Hepatic stellate cell (primary cell): ENCODE measurements around the gene CD9.

ENCODE experiments used
- DNase-seq: peaks from one replicate; pipeline ENCODE4 v3.0.0; 2011; ENCODE audit warnings: low spot score

The CD9 gene

DNA sequence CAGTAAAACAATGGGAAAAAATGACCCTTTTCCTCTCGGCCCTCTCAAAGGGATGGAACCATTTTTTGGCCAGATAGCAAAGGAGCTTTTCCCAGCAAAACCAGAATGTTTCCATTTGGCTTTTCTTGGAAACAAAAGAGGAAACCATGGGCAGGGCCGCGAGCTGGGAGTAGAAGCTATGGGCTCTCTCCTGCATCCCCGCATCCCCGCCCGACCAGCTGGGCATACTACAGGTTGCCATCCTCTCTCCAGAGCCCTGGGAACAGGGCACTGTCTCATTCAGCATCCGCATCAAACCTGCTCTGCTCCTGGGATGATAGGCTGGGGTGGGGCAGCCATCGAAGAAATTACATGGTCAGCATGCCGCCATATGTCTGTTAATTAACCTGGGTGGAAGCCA lies 20.9 kb downstream of the CD9 start:
- DNase-seq = no peak

DNA sequence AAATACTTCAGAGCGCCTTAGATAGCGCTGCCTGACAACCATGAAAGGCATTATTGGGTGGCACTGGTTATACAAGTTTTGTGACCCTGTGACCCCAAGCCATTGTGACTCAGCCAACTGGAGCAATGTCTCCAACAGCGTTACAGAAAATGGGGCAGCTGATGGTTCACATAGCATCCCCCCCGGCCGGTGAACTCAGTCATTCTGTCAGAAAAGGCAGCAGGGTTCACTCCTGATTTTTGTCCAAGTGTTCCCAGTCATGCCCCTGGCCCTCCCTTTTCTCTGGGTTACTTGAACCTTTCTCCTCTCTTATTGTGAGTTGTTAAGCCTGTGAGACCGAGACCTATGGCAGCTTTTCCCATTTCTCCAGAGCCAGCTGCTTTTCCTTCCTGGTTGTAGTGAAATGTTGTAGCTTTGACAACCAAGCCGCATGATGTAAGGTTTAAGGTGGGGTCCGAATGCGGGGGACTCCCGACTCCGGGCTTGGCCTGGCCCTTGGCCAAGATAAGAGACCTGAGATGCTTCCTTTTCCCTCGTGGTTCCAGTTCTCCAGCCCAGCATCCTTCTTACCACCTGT lies 22.0 kb downstream of the CD9 start:
- DNase-seq = no peak

DNA sequence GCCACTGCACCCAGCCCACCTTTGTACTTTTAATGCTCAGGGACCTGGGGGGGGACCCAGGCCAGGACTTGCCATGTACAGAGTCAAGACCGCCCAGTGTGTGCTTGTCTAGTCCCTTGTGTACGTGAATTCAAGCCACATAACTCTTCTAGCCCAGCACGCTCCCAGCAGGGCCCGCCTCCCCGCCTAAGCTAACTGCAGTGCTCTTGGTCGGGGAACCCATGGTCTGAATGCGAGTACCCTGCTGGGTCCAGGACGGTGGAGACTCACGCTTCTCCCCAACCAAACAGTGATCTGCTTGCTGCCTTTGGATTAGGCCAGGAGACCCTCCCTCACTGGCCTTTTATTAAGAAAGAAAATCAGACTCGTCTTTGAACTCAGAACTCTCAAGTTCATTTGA lies 23.3 kb downstream of the CD9 start:
- DNase-seq = no peak

DNA sequence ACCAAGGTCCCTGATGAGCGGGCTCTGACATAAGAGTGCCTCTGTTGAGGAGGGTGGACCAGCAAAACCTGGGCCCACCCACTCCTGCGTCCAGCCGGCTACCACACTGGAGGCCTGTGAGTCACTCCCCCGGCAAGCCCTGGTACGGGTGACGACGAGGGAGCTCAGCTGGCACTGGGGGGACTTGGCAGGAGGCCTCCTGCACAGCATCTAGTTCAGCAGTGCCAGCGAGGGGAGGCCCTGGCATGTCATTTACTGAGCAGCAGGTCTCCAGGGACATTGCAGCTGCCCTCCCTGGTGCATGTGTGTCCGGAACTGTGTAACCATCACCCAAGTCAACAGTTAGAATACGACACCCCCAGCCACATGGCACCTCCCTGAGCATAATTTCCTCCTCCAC lies 24.4 kb downstream of the CD9 start:
- no peak for DNase-seq

DNA sequence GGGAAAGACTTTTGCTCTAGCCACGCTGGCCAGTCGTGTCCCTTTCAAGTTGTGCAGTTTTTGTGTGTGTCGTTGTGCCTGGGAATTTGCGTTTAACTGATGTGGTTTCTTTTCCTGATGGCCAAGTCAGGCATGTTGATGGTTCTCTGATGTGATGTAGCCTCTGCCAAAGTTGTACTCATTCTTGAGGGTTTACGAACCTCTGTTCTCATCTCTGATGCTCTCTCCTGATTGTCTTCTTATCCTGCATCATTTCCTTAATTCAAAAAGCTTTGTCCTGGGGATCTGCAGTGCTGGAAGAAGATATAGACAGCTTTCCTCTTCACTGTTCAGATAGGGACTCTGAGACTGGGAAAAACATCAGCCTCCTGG lies 25.4 kb downstream of the CD9 start:
- no peak for DNase-seq

DNA sequence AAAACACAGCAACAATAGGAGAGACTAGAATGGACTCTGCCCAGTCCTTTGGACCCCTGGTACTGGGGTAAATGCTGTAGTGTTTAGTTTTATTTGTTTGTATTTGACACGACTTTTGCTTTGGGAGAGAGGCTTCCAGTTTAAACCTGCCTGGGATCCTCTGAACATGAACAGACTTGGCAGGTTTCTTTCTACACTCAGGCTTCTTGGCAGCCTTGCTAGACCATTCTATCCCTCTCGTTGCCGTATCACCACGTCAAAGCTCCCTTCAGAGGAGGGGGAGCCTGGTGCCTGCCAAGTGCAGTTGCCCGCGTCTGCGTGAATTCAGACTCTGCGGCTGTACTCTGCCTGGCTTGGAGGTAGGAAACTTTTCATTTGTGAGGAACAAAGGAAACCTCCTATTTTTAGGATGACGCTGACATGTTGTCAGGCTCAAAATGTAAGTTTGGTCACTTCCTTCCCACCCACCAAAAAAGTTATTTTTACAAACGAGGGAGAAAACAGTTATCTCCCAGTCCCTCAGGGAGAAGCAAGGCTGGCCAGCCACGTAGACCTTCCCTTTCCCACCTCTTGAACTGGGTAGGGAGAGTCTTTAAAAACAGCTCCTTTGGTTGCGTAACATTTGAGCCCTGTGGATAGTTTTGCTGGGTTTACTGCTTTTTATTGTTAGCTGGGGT lies 25.9 kb downstream of the CD9 start:
- DNase-seq = peak; percentile 63

DNA sequence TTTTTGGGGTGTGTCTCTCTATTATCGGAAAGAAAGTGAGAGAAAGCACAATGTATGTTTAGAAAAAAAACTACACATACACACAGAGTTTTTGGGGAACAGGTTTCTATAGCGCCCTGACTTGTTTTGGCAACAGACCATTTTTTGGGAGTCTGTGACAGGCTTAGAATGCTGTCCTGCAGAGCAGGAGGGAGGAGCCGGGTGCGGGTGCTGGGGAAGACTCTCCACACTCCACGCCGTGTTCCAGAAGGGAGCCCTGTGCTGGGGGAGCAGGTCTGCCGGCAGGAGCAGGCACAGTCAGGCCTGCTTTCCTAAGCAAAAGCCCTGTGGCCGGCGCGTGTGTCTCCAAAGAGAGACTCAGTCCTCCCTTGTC lies 26.5 kb downstream of the CD9 start:
- peak; percentile 76 for DNase-seq

DNA sequence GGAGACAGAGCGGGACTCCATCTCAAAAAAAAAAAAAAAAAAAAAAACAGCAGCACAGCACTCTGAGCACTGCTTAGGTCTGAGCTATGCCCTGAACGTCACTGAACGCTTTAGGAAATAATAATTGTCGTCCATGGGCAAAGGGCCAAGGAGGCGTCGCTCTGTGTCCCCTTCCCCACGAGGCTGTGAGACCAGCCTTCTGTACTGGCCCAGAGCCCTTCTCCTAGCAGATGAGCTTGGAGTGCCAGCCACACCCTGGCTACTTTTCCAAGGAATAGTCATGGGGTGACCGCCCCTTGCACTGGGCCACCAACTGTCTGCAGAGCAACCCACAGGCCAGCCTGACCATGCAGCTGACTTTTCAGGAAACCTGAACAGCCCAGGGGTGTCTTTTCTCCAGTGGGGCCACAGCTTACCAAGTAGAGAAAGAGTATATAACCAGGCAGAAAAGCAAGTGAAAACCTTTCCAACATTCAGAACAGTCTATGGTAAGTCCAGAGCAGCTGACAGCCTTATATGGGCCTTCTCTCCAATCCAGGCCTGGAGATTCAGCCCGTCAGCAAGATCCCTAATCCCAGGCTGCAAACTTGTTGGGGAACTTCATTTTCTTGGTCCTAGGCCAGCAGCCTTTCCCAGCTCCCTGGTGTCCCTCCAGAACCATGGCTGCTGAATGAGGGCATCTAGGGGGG lies 28.5 kb downstream of the CD9 start:
- no peak for DNase-seq

DNA sequence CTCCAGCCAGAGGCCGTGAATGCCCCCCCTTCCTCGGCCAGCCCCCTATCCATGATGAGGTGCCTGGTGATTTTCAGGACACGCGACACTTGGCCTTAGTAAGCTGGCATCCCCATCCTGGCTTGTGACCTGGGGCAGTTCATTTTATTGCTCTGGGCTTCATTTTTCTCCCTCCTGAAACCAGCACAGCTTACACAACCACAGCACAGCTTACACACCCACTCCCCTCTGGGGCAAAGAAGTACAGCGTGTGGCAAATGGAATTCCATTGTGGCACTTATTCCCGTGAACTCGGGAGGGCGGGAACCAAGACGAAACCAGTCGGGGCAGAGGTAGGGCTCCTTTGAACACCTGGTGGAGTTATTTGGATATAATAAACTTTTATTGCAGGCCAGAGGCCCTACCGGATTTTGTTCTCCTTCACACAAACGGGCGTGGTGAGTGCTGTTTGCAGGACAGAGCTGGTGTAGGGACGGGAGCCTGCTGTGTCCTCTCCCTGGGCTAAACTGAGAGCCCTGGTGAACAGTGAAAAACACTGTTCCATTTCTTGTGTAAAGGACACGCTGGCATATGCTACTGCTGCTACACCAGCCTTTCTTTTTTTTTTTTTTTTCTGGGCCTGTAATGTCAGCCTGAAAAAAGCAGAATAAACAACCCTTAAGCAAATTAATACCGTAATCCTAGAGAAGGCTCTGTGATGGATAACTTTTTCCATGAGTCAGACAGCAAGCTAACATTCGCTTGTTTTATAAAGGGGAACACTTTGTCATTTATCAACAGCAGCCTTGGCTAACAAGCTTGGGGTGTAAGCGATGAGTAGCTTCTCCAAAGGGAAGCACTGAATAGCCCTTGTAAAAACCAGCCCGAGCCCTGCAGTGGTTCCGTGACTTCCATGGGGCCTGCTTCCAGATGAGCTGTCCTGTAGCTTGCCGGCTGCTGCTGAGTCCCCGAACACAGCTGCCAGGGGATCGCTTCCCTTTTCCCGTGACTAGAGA lies 29.3 kb downstream of the CD9 start:
- DNase-seq = peak; percentile 77

DNA sequence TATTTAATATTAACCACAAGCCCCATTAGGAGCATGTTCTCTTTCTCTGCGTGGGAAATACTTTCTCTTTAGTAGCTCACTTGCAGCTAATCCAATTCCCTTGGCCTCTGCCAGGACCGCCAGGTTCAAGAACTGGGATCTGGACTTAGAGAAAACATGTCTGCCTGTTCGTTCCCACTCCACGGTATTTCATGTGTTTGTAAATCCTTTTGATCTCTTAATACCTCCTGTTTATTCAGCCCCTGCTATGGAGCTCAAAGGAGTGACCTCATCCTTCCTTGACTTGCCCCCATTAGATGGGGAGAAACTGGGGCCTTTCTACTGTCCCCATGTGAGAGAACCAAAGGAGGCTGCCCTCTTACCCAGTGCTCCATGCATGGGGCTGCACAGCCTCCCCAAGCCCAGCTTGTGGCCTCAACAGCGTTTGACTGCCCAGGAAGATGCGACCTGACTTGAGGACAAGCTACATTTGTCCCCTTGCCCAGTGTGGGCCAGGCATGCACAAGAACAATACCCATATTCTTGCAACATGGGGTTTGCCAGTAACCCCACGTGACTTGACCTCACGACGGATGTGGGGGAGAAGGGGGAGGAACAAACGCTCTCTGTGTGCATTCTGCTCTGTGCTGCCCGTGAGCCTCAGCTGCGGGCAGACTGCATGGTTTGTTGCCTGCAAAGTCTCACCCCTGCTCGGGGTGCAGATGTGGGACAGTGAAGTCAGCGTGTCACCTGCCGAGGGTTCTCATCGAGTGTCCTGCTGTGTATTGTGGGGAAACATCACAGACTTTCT lies 30.3 kb downstream of the CD9 start:
- DNase-seq = no peak

DNA sequence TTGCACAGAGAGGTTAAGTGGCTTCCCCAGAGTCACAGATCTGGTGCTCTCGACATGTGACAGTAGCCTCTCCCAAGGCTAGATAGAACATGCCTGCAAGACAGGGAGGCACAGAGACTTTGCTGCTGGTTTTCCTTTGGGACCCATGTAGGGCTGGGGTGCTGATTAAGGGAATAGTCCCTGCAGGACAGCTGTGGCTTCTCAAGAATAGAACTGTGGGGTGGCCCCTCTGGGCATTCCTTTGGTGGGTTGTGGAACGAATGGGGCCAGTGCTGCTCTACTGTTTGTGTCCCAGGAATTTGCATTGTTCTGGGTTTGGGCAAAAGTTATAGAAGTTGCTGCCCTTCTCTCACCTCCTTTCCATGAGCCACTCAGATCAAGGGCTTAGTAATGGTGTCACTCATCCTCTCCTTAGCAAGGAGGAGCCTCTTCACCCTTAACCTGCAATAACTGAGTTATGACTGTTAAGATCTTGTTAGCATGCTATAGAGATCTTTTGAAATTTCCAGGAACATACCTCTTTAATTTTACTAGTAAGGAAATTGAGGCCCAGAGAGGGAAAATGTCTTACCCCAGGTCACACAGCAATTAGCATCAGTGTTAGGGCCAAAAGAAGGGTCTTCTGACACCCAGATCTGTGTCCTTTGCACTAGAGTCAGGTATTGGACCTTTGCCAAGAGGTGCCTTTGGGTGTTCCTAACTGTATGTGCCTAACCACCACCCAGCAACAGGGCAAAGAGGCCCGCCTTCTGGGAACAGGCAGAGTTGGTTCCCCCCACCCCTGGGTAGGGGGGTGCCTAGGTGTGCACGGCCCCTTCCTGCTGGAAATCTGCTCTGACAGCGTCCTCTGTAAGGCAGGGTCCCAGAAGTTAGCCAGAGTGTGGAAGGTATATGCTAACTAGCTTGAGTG lies 31.4 kb downstream of the CD9 start:
- DNase-seq = no peak

DNA sequence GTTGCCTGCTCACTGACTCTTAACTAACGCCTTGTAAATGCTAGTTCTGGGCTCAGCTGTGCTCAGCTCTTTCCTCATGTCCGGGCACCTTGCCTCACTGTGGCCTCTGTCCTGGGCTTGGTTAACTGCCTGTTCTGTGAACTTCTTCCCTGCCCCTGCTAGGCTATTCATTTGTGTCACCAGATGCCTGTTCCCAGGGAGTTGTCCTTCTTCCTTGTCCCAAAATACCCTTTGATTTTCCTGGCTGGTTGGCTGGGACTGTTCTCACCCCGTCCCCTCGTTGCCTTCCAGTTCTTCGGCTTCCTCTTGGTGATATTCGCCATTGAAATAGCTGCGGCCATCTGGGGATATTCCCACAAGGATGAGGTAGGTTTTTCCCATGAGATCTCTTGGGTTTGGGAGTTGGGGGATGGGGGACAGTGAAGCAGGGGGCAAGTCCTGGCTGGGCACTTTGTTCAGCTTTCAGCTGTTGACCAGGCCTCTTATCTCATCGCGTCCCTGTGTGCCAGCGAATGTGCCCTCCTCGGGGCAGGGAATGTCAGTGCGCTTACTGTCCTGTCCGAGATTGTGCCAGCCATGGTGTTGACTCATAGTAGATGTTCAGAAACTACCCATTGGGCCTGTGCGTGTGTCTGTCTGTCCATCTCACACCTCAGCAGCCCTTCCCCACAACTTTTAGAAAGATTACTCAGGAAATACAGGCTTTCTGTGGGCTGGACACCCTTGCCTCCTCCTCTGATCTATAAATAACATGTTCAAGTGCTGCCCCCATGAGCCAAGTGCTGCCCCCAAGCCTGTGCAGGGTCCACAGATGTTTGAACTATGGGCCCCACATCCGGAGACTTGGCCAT lies 33.1 kb downstream of the CD9 start:
- no peak for DNase-seq

DNA sequence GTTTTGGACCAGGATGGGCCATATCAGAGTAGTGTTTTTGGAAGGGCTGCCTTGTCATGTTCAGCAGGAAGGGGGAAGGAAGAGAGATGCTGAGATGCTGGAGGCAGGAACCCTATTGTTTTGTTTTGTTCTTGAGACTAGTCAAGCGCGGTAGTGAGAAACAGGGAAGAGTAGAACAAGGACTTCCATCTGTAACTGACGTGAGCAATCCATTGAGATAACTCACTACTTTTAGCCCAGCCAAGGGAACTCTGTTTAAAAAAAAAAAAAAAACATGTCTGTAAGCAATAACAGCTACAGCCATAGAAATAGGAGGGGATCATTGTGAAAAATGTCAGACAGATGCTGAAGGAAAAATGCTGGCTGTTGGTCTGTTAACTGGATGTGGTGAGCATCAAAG lies 34.0 kb downstream of the CD9 start:
- DNase-seq = no peak

DNA sequence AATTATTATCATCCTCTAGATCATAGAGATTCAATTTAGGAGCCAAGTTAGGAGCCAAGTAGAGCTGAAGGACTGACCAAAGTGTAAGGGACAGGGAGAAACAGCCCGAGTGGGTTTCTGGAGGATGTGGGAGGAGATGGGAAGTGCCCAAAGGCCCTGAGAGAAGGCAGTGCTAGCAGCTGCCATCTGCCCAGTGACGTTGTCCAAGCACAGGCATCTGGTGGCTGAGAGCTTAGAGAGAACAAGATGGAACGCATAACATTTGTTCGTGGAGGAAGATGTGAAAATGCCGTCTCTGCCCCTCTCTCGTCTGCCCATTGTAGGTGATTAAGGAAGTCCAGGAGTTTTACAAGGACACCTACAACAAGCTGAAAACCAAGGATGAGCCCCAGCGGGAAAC lies 34.7 kb downstream of the CD9 start:
- DNase-seq = no peak

DNA sequence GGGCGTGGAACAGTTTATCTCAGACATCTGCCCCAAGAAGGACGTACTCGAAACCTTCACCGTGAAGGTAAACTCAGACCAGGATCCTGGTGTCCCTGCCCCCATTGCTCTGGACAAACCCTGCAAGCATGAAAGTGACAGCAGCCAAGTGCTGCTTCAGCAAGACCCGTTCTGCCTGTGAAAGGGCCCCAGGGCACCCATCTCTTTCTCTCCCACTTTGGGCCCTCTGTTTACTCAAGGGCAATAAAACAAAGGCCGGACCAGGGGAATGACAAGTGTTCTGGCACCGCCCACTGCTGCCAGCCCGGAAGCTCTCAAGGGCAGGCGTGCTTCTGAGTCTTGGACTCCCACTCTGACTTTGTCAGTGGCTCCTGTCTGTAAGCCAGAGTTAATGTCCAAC lies 35.3 kb downstream of the CD9 start:
- no peak for DNase-seq

DNA sequence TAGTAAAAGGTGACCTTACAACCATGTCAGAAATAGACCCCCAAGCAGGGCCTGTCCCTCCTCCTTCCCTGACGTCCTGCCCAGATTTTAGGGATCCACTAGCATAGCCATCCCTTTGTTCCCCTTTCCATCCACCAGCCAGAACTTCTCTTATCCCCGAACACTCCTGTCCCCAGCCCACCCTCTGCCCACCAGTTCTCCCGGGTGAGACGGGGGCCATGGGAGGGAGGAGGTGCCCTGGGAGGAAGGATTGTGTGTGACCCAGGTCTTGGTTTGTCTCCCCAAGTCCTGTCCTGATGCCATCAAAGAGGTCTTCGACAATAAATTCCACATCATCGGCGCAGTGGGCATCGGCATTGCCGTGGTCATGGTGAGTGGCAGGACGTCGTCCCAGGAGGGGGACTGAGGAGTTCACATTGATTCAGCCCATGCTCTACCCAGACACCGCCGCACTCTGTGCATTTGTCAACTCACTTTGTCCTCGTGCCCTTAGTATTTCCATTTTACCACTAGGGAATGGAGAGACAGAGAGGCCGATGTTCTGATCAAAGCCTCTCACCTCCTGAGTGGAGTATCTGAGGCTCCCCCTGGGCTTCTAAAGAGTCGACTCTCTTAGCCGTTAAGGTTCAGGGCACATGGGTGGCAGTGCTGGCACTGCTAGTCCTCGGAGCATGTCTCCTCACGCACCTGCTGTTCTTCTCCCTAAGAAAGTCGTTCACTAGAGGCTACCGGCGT lies 35.9 kb downstream of the CD9 start:
- DNase-seq = no peak

DNA sequence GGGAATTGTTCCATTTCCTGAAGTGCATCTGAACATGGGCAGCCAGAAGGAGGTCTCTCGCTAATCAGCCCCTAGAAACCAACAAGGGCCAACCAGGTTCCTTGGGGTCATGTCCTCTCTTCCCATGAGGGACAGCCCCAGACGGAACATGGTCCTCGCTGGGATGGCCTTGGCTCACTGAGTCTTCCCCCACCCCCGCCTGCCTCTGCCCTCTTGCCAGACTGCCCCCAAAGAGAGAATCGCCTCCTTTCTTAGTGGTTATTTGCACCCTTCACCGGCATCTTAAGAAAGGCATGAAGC lies 36.4 kb downstream of the CD9 start:
- DNase-seq = no peak

DNA sequence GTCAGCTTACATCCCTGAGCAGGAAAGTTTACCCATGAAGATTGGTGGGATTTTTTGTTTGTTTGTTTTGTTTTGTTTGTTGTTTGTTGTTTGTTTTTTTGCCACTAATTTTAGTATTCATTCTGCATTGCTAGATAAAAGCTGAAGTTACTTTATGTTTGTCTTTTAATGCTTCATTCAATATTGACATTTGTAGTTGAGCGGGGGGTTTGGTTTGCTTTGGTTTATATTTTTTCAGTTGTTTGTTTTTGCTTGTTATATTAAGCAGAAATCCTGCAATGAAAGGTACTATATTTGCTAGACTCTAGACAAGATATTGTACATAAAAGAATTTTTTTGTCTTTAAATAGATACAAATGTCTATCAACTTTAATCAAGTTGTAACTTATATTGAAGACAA lies 37.6 kb downstream of the CD9 start:
- no peak for DNase-seq

DNA sequence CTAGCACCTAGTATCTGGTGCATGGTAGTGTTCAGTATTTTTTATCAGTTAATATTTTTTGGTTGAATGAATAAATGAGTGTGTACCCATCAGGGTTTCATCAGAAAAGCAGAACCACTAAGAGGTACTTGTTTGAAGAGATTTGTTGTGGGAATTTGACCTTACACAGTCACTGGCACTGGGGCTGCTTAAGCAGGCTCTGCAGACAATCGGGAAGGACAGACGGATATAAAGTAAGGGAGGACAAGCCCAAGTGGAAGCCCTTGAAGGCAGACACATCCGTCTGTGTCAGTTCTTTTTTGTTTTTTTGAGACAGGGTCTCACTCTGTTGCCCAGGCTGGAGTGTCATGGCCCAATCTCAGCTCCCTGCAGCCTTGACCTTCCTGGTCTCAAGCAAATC lies 38.7 kb downstream of the CD9 start:
- DNase-seq = no peak
